ENCODE measurements around the gene DNAJC13. TPM values are rescaled to one million over a fixed set of nuclear protein-coding genes. Genes with fewer than 3 reads are reported as not detected.

Gene DNAJC13
- polyA plus RNA-seq, 2 of the 4 experiments (the other 2 are of a cell fraction) = 17.0 to 29.8 TPM

- no peak for FAIRE-seq
These were observed 156.5 kb downstream of the DNAJC13 start for GRCh38 chr3:132573797-132574211.

GRCh38 chr3:132587401-132587800, 170.1 kb downstream of the DNAJC13 start:
- ATAC-seq (no peak), FAIRE-seq (no peak), DNase-seq (ENCODE audit: low read depth in 1 of 2, low spot score in 1 of 2) (no peak)
- 100% methylated on average over 1 of the region's 1 CpG for WGBS (ENCODE audit: missing lambda C conversion rate)
- Histone ChIP-seq H3K4me2 (no peak overlapping the region), H3K4me1 (no peaks in the 10 kb centered on the region), H3K4me3 (no peak overlapping the region), H3K27ac (no peak overlapping the region), H3K9me3 (no peaks in the 10 kb centered on the region)
- ChIA-PET POLR2A (no interaction called here), CTCF (no interaction called here)
- TF ChIP-seq TFCP2L1 (CRISPR knock-in tag; IDR thresholded peaks at IDR 0.05) (no peak), FOXS1 (CRISPR knock-in tag; IDR thresholded peaks at IDR 0.05) (no peak), ATOH8 (CRISPR knock-in tag; IDR thresholded peaks at IDR 0.05; ENCODE audit: low read depth) (no peak), ZNF302 (CRISPR knock-in tag; IDR thresholded peaks at IDR 0.05) (no peak), FOSL2 (IDR thresholded peaks at IDR 0.05) (no peak), FOSL2 (CRISPR knock-in tag; IDR thresholded peaks at IDR 0.05) (no peak), RAD21 (conservative IDR thresholded peaks at IDR 0.05 in 1 of 2, IDR thresholded peaks at IDR 0.05 in 1 of 2) (no peak), FOSB (CRISPR knock-in tag; IDR thresholded peaks at IDR 0.05) (no peak), SMC3 (IDR thresholded peaks at IDR 0.05) (no peak)

More at GRCh38 chr3:132573797-132574211, 156.5 kb downstream of the DNAJC13 start:
- no peaks in the 10 kb centered on the region for H3K4me1 ChIP-seq
- H3K9me3 ChIP-seq = peaks cover 5% of the 10 kb centered on the region; the same call in 1 of the 3 replicates
- H3K27ac ChIP-seq = no peak overlapping the region
- DNase-seq (ENCODE audit: low read depth in 1 of 2, low spot score in 1 of 2) (no peak), ATAC-seq (no peak)
- no peak overlapping the region for H3K4me3 ChIP-seq
- ChIA-PET POLR2A (no interaction called here), CTCF (no interaction called here)
- H3K4me2 ChIP-seq = no peak overlapping the region
- TF ChIP-seq CHD2 (IDR thresholded peaks at IDR 0.05; ENCODE audit: low read length, partially characterized antibody) (no peak), EP300 (IDR thresholded peaks at IDR 0.05) (no peak), RAD21 (conservative IDR thresholded peaks at IDR 0.05 in 1 of 2, IDR thresholded peaks at IDR 0.05 in 1 of 2) (no peak), MAZ (IDR thresholded peaks at IDR 0.05; ENCODE audit: borderline replicate concordance, low read depth, low read length) (no peak)
- WGBS (ENCODE audit: missing lambda C conversion rate) = 92% methylated on average over 5 of the region's 5 CpGs

Other genes starting within 250 kb of the DNAJC13 start
- gene ACP3, start 100.1 kb upstream of the DNAJC13 start, polyA plus RNA-seq (2011; rRNA removed) = 0.19 and 0.33 TPM in 2 replicates
- gene ACP3, start 100.1 kb upstream of the DNAJC13 start, polyA plus RNA-seq (2017; fragmentation: RNase III; extraction: RNeasy Plus Mini Kit Qiagen cat#74134 plus additional on column Dnase treatment) = 0.09 to 0.21 TPM in 2 of 3 replicates, not detected in the other
- gene ACKR4, start 179.8 kb downstream of the DNAJC13 start, polyA plus RNA-seq (2011; rRNA removed) = 0.08 and 0.11 TPM in 2 replicates
- 0.04 TPM in 1 of 3 replicates, not detected in the others for gene ACKR4, start 179.8 kb downstream of the DNAJC13 start, polyA plus RNA-seq (2017; fragmentation: RNase III; extraction: RNeasy Plus Mini Kit Qiagen cat#74134 plus additional on column Dnase treatment)
- 19.2 and 22.8 TPM in 2 replicates for gene ACAD11, start 242.3 kb downstream of the DNAJC13 start, polyA plus RNA-seq (2011; rRNA removed)
- gene ACAD11, start 242.3 kb downstream of the DNAJC13 start, polyA plus RNA-seq (2017; fragmentation: RNase III; extraction: RNeasy Plus Mini Kit Qiagen cat#74134 plus additional on column Dnase treatment) = 10.3 to 11.5 TPM (median 10.8 TPM) in 3 replicates
- gene UBA5, start 242.8 kb downstream of the DNAJC13 start, polyA plus RNA-seq (2011; rRNA removed) = 46.4 and 49.1 TPM in 2 replicates
- 41.0 to 44.4 TPM (median 41.8 TPM) in 3 replicates for gene UBA5, start 242.8 kb downstream of the DNAJC13 start, polyA plus RNA-seq (2017; fragmentation: RNase III; extraction: RNeasy Plus Mini Kit Qiagen cat#74134 plus additional on column Dnase treatment)